GM12873 (cell line): Measurements from ENCODE around the gene CAMK4.

Experiments
- CTCF ChIP-seq: IDR thresholded peaks from 2 replicates; pipeline ENCODE4 v1.5.1; 2012; ENCODE audit warnings: low read depth, mild to moderate bottlenecking, moderate library complexity, low read length, control low read depth; ENCODE audit not compliant: insufficient read depth; ENCODE audit errors: missing control alignments

The CAMK4 gene

GRCh38 chr5:111374380-111374779 lies 150.2 kb downstream of the CAMK4 start:
- TF ChIP-seq CTCF = no peak

- TF ChIP-seq CTCF = no peak
These were observed 151.5 kb downstream of the CAMK4 start for GRCh38 chr5:111375645-111376044.

DNA sequence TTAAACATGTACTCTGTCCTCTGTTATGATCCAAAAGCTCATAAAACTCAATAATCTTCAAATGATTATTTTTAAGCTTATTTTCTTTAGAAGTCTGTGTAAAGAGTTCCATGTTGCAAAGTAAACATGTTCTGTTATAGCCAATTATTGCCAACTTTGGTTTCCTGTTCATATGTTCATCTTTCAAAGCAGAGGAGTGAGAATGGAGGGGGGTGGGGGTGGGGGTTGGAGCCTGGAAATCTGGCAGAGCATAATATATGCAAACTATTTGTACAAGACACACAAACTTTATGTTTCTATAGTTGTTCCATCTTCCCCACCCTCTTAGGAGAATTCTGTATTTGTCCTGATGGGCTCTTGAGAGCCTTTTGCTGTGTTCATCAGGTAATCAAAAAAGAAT lies 153.1 kb downstream of the CAMK4 start:
- no peak for TF ChIP-seq CTCF

GRCh38 chr5:111379391-111379816 lies 155.2 kb downstream of the CAMK4 start:
- TF ChIP-seq CTCF = no peak

DNA sequence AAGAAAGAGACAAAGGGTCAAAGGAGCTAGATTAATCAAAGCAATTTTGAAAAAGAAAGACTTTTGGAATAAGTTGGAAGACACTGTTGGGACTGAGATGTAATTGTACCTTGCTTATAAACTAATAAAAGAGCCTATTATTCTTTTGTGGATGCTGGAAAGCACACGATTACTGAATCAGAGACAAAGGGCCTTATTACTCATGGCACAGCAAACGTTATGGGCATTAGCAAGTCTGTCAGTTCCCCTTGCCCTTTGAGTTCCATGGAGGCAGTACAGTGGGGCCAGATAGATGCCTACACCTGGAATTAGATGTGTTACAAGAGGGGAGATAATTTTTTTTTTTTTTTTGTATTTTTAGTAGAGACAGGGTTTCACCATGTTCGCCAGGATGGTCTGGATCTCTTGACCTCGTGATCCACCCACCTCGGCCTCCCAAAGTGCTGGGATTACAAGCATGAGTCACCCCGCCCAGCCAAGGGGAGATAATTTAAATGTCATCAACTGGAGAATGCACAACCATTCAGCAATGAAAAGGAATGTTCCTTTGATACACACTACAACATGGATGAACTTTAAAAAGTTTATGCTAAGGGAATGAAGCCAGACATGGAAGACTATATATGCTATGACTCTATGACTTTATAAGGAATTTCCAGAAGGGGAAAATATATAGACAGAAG lies 159.2 kb downstream of the CAMK4 start:
- no peak for TF ChIP-seq CTCF

DNA sequence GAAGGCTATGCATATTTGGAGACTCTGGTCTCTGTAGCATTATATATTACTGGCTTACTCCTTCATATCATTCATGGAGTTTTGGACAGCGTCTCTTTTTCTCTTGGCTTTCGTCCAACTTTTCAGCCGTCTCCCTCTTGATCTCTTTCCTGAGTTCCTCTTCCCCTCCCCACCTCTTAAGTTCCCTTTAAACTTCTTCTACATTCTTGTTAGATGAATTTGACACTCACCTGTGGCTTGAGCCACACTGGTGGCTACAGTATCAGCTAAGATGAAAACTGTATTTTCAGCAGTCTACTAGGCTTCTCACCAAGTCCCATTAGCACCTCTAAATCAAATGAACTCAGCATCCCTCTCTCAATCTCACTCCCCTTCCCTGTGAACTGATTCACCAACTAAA lies 160.0 kb downstream of the CAMK4 start:
- TF ChIP-seq CTCF = no peak

DNA sequence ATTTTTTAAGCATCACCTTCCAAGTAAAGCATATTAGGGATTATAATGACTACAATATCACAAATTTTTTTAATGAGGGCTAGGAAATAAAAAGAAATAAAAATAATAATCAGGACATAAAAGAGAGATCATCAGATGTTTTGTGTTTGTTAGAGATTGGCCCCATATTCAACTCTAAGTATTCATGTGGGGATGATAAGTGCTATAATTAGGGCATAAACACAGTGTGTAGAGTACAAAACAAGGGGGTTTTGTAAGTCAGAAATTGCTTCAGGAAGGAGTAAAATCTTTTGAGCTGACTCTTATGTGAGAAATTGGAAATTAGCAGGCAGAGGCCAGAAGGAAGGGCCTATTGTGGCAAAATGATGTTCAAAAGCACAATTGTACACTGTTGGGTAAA lies 160.9 kb downstream of the CAMK4 start:
- TF ChIP-seq CTCF = no peak
